K562 (cell line): ENCODE measurements around the gene PARD6B.

Experiments
- BRCA1 ChIP-seq, 2 experiments: fragments of 450-650 bp in 1 of 2; sonication (generic) in 1 of 2; formaldehyde crosslinking in 1 of 2; IDR thresholded peaks; 2 replicates each; pipeline versions ENCODE4 v1.5.0 to v1.6.1; 2017 to 2020; ENCODE audit warnings: mild to moderate bottlenecking in 1 of 2, missing genetic modification reagents in 1 of 2
- CBFB ChIP-seq: sonication (generic); formaldehyde crosslinking; IDR thresholded peaks from 2 replicates; pipeline ENCODE4 v1.4.0; 2020; ENCODE audit warnings: mild to moderate bottlenecking, missing genetic modification reagents
- CLOCK ChIP-seq: fragments of 250-450 bp; sonication (Bioruptor Pico); IDR thresholded peaks from 2 replicates; pipeline ENCODE4 v1.4.0; 2020; ENCODE audit warnings: mild to moderate bottlenecking, moderate library complexity, borderline replicate concordance
- NFIC ChIP-seq: fragments of 450-650 bp; IDR thresholded peaks from 2 replicates; pipeline ENCODE4 v1.6.1; 2017; ENCODE audit warnings: mild to moderate bottlenecking, inconsistent platforms
- TEAD2 ChIP-seq: fragments of 450-650 bp; IDR thresholded peaks from 2 replicates; pipeline ENCODE4 v1.6.1; 2016; ENCODE audit warnings: missing genetic modification characterization, control low read depth, missing compliant biosample characterization
- TRIM24 ChIP-seq, 2 experiments: fragments of 450-650 bp; IDR thresholded peaks; 2 replicates each; pipeline ENCODE4 v1.6.1; 2016
- ZNF785 ChIP-seq: fragments of 250-450 bp; sonication (Bioruptor Pico); IDR thresholded peaks from 2 replicates; pipeline ENCODE4 v1.4.0; 2020; ENCODE audit warnings: mild to moderate bottlenecking
- TF ChIP-seq, protein P1 (sequence below): fragments of 450-650 bp; IDR thresholded peaks from 2 replicates; pipeline ENCODE4 v1.6.1; 2016; ENCODE audit warnings: mild to moderate bottlenecking, moderate library complexity
- TF ChIP-seq, protein P2 (sequence below): fragments of 450-650 bp; formaldehyde crosslinking; IDR thresholded peaks from 2 replicates; pipeline ENCODE4 v1.4.0; 2020; ENCODE audit warnings: mild to moderate bottlenecking

GRCh38 chr20:50744143-50744792 lies 12.9 kb downstream of the PARD6B start:
- TF ChIP-seq BRCA1 (IDR thresholded peaks at IDR 0.05) (no peak), BRCA1 (CRISPR knock-in tag; IDR thresholded peaks at IDR 0.05) (no peak), ZNF785 (CRISPR knock-in tag) (no peak), TRIM24 (IDR thresholded peaks at IDR 0.05) (no peak), CLOCK (CRISPR knock-in tag) (no peak), TEAD2 (tag) (no peak), NFIC (no peak), CBFB (no peak)
- TF ChIP-seq, protein P1, sequence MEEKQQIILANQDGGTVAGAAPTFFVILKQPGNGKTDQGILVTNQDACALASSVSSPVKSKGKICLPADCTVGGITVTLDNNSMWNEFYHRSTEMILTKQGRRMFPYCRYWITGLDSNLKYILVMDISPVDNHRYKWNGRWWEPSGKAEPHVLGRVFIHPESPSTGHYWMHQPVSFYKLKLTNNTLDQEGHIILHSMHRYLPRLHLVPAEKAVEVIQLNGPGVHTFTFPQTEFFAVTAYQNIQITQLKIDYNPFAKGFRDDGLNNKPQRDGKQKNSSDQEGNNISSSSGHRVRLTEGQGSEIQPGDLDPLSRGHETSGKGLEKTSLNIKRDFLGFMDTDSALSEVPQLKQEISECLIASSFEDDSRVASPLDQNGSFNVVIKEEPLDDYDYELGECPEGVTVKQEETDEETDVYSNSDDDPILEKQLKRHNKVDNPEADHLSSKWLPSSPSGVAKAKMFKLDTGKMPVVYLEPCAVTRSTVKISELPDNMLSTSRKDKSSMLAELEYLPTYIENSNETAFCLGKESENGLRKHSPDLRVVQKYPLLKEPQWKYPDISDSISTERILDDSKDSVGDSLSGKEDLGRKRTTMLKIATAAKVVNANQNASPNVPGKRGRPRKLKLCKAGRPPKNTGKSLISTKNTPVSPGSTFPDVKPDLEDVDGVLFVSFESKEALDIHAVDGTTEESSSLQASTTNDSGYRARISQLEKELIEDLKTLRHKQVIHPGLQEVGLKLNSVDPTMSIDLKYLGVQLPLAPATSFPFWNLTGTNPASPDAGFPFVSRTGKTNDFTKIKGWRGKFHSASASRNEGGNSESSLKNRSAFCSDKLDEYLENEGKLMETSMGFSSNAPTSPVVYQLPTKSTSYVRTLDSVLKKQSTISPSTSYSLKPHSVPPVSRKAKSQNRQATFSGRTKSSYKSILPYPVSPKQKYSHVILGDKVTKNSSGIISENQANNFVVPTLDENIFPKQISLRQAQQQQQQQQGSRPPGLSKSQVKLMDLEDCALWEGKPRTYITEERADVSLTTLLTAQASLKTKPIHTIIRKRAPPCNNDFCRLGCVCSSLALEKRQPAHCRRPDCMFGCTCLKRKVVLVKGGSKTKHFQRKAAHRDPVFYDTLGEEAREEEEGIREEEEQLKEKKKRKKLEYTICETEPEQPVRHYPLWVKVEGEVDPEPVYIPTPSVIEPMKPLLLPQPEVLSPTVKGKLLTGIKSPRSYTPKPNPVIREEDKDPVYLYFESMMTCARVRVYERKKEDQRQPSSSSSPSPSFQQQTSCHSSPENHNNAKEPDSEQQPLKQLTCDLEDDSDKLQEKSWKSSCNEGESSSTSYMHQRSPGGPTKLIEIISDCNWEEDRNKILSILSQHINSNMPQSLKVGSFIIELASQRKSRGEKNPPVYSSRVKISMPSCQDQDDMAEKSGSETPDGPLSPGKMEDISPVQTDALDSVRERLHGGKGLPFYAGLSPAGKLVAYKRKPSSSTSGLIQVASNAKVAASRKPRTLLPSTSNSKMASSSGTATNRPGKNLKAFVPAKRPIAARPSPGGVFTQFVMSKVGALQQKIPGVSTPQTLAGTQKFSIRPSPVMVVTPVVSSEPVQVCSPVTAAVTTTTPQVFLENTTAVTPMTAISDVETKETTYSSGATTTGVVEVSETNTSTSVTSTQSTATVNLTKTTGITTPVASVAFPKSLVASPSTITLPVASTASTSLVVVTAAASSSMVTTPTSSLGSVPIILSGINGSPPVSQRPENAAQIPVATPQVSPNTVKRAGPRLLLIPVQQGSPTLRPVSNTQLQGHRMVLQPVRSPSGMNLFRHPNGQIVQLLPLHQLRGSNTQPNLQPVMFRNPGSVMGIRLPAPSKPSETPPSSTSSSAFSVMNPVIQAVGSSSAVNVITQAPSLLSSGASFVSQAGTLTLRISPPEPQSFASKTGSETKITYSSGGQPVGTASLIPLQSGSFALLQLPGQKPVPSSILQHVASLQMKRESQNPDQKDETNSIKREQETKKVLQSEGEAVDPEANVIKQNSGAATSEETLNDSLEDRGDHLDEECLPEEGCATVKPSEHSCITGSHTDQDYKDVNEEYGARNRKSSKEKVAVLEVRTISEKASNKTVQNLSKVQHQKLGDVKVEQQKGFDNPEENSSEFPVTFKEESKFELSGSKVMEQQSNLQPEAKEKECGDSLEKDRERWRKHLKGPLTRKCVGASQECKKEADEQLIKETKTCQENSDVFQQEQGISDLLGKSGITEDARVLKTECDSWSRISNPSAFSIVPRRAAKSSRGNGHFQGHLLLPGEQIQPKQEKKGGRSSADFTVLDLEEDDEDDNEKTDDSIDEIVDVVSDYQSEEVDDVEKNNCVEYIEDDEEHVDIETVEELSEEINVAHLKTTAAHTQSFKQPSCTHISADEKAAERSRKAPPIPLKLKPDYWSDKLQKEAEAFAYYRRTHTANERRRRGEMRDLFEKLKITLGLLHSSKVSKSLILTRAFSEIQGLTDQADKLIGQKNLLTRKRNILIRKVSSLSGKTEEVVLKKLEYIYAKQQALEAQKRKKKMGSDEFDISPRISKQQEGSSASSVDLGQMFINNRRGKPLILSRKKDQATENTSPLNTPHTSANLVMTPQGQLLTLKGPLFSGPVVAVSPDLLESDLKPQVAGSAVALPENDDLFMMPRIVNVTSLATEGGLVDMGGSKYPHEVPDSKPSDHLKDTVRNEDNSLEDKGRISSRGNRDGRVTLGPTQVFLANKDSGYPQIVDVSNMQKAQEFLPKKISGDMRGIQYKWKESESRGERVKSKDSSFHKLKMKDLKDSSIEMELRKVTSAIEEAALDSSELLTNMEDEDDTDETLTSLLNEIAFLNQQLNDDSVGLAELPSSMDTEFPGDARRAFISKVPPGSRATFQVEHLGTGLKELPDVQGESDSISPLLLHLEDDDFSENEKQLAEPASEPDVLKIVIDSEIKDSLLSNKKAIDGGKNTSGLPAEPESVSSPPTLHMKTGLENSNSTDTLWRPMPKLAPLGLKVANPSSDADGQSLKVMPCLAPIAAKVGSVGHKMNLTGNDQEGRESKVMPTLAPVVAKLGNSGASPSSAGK = no peak
- TF ChIP-seq, protein P2, sequence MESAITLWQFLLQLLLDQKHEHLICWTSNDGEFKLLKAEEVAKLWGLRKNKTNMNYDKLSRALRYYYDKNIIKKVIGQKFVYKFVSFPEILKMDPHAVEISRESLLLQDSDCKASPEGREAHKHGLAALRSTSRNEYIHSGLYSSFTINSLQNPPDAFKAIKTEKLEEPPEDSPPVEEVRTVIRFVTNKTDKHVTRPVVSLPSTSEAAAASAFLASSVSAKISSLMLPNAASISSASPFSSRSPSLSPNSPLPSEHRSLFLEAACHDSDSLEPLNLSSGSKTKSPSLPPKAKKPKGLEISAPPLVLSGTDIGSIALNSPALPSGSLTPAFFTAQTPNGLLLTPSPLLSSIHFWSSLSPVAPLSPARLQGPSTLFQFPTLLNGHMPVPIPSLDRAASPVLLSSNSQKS = no peak
